Metanephros (tissue), 1 donor: ENCODE results near the gene H2BW2. TPM values are rescaled to one million over a fixed set of nuclear protein-coding genes. Genes with fewer than 3 reads are reported as not detected.

Source experiments
- total RNA-seq: library from RNA; depleted of rRNA; stranded (reverse); fragments of >200 nt; gene quantifications from one replicate; pipeline ENCODE4 v1.2.3, GENCODE V29; 2014

H2BW2 gene
- not detected for total RNA-seq

DNA sequence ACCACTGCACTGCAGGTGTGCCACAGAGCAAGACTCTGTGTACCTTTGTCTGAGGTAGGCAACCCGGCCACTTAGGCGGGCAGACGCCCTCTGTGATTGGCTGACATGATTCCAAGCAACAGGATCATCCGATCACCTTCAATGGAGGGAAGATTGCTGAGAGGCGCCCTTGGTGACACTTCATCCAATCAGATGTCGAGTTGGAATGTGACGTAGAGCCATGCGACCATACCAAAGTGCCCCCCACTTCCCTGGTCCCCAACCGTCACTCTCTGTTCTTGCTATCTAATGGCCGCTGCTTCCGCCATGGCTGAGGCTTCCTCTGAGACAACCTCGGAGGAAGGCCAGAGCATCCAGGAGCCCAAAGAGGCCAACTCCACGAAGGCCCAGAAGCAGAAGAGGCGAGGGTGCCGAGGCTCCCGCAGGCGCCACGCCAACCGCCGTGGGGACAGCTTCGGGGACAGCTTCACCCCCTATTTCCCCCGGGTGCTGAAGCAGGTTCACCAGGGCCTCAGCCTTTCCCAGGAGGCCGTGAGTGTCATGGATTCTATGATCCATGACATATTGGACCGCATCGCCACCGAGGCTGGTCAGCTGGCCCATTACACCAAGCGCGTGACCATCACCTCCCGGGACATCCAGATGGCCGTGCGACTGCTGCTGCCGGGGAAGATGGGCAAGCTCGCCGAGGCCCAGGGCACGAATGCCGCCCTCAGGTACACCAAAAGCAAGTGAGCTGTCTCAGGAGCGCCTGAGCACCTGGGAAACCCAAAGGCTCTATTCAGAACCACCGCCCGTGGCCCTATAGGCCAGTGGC, at the start of gene H2BW2:
H2BW2 (plus strand) TSS at position 268 of the 817 bp plus-strand sequence; CDS start at position 307, 39 bp downstream.

DNA sequence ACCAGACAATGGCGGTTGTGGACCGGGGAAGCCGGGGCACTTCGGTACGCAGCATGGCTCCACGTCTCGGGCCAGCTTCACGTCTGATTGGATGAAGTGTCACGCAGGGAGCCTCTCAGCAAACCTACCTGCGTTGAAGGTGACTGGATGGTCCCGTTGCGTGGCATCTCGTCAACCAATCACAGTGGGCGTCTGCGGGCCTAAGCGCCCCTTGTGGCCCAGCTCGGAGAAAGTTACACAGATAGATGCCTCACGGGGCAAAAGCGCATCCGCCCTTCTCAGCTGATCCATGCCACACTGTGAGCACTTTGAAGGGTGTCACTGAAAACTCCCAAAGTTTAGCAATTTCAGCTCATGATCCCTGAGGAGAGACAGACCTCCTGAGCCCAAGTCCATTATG, 26.1 kb upstream of the H2BW2 start, which contains the start of gene H2BW1:
H2BW1 (minus strand) TSS at position 103 of the 400 bp plus-strand sequence. CDS start 132 bp downstream, outside the sequence.

DNA sequence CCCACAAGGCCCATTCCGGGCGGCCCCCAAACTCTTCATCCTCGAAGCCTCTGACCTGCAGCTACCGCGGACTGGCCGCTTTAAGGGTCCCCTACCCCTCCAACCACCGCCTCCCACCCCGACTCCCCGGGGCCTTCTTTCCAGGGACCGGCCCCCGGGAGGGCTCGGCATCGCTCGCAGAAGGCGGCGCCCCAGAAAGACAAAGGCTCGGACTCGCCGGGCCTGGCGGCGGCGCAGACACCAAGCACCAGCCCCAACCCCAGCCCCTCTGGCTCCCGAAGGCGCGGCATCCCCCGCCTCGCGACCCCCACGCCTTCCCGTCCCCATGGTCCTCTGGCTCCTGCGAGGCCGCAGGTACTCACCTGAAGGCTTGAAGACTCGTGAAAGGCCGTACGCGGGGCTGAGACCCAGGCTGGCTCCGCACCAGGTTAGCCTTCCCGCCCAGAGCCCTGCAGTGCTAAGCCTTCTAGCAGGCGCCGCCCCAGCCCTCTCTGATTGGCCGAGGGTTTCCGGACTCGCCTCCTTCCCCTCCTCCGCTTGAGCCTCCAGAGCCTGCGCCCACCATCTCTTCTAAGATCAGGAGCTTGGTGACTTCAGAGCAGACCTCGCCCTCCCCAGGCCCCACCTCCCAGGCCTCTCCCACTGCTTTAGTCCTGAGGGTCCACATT, 36.2 kb downstream of the H2BW2 start, which contains the start of gene TMSB15C:
TMSB15C (minus strand) TSS at position 459 of the 668 bp plus-strand sequence.

Other genes with a start within 250 kb of the H2BW2 start
- 5.6 TPM for gene RAB9B, start 207.7 kb upstream of the H2BW2 start, total RNA-seq
- gene TMSB15B, start 77.3 kb upstream of the H2BW2 start, total RNA-seq, result 11.7 TPM
- gene H2BW1, start 26.2 kb upstream of the H2BW2 start, total RNA-seq, result not detected
- gene TMSB15C, start 36.3 kb downstream of the H2BW2 start, total RNA-seq, result 7.9 TPM
- 2.5 TPM for gene ZCCHC18, start 72.6 kb downstream of the H2BW2 start, total RNA-seq
- 16.2 TPM for gene SLC25A53, start 117.1 kb downstream of the H2BW2 start, total RNA-seq
- gene FAM199X, start 126.5 kb downstream of the H2BW2 start, total RNA-seq, result 32.7 TPM
- gene ESX1, start 215.0 kb downstream of the H2BW2 start, total RNA-seq, result not detected